ENCODE measurements around the gene GTF2IRD1. TPM values are rescaled to one million over a fixed set of nuclear protein-coding genes. Genes with fewer than 3 reads are reported as not detected.

GTF2IRD1 gene
- total RNA-seq, 6 experiments from 2014 or later: 19.7 to 24.6 (median 22.4) TPM

- Mint-ChIP-seq H3K4me1 (ENCODE audit: low read depth) (peaks cover 8% of the 10 kb centered on the region), H3K4me3 (no peak overlapping the region), H3K27ac (no peak overlapping the region), H3K27me3 (ENCODE audit: insufficient read depth) (no peaks in the 10 kb centered on the region; the same call in none of the 2 replicates), H3K36me3 (ENCODE audit: low read depth) (no peaks in the 10 kb centered on the region), H3K9me3 (no peaks in the 10 kb centered on the region)
- no peak for TF ChIP-seq CTCF (IDR thresholded peaks at IDR 0.05)
- no peak for DNase-seq
These were observed 162.5 kb downstream of the GTF2IRD1 start for GRCh38 chr7:74615933-74616780.

- H3K9me3 Mint-ChIP-seq: no peaks in the 10 kb centered on the region
- DNase-seq: no peak
- H3K4me1 Mint-ChIP-seq (ENCODE audit: low read depth): peaks cover 6% of the 10 kb centered on the region
- H3K36me3 Mint-ChIP-seq (ENCODE audit: low read depth): no peaks in the 10 kb centered on the region
- H3K27ac Mint-ChIP-seq: no peak overlapping the region
- TF ChIP-seq CTCF (IDR thresholded peaks at IDR 0.05): no peak
- H3K4me3 Mint-ChIP-seq: no peak overlapping the region
- H3K27me3 Mint-ChIP-seq (ENCODE audit: insufficient read depth): peaks cover 1% of the 10 kb centered on the region
These were observed 163.6 kb downstream of the GTF2IRD1 start for GRCh38 chr7:74617180-74617744.

GRCh38 chr7:74619235-74619860 lies 165.6 kb downstream of the GTF2IRD1 start:
- Mint-ChIP-seq H3K36me3 (ENCODE audit: low read depth) (no peaks in the 10 kb centered on the region), H3K9me3 (no peaks in the 10 kb centered on the region), H3K4me3 (no peak overlapping the region), H3K4me1 (ENCODE audit: low read depth) (no peaks in the 10 kb centered on the region), H3K27me3 (ENCODE audit: insufficient read depth) (peaks cover 1% of the 10 kb centered on the region), H3K27ac (no peak overlapping the region)
- DNase-seq: no peak
- TF ChIP-seq CTCF (IDR thresholded peaks at IDR 0.05): no peak

GRCh38 chr7:74622228-74622749 lies 168.6 kb downstream of the GTF2IRD1 start:
- Mint-ChIP-seq H3K36me3 (ENCODE audit: low read depth) (no peaks in the 10 kb centered on the region), H3K4me1 (ENCODE audit: low read depth) (0 out of 2 replicates have a peak, but pooled peaks cover 6% of the 10 kb centered on the region), H3K9me3 (no peaks in the 10 kb centered on the region), H3K4me3 (no peak overlapping the region), H3K27me3 (ENCODE audit: insufficient read depth) (peaks cover 1% of the 10 kb centered on the region; the same call in 1 of the 2 replicates), H3K27ac (no peak overlapping the region)
- no peak for DNase-seq
- no peak for TF ChIP-seq CTCF (IDR thresholded peaks at IDR 0.05)

- Mint-ChIP-seq H3K36me3 (ENCODE audit: low read depth) (no peaks in the 10 kb centered on the region), H3K4me1 (ENCODE audit: low read depth) (0 out of 2 replicates have a peak, but pooled peaks cover 6% of the 10 kb centered on the region), H3K27me3 (ENCODE audit: insufficient read depth) (peaks cover 1% of the 10 kb centered on the region; the same call in 1 of the 2 replicates), H3K27ac (no peak overlapping the region), H3K4me3 (no peak overlapping the region), H3K9me3 (no peaks in the 10 kb centered on the region)
- DNase-seq: no peak
- TF ChIP-seq CTCF (IDR thresholded peaks at IDR 0.05): no peak
These were observed 169.4 kb downstream of the GTF2IRD1 start for GRCh38 chr7:74623135-74623534.
